ENCODE data around the gene AKR1A1.
"Not testable (repeated sequence)": the region's sequence is repeated elsewhere in the genome, so short reads cannot be mapped to it uniquely, and the experiment has no call there.

Gene AKR1A1

GRCh38 chr1:45518910-45519309 lies 31.7 kb upstream of the AKR1A1 start:
- Histone ChIP-seq H3K4me2 (peak overlapping the region; percentile 44), H3K4me3 (IDR thresholded peaks at IDR 0.05; ENCODE audit: insufficient read depth, low read depth, low read length) (no peak overlapping the region), H2AFZ (ENCODE audit: low read depth) (no peak overlapping the region), H3K27me3 (ENCODE audit: insufficient read depth, low read depth) (no peaks in the 10 kb centered on the region), H3K27ac (no peak overlapping the region; the same call in 1 of the 2 replicates), H3K9ac (no peak overlapping the region), H4K20me1 (ENCODE audit: insufficient read depth) (0 out of 2 replicates have a peak, but pooled peaks cover 18% of the 10 kb centered on the region), H3K79me2 (ENCODE audit: insufficient read depth, low read depth) (peaks cover 69% of the 10 kb centered on the region), H3K4me1 (ENCODE audit: low read depth, poor library complexity, severe bottlenecking) (peaks cover 37% of the 10 kb centered on the region), H3K36me3 (ENCODE audit: insufficient read depth) (peaks cover 15% of the 10 kb centered on the region; the same call in 1 of the 2 replicates)
- TF ChIP-seq, protein P1, sequence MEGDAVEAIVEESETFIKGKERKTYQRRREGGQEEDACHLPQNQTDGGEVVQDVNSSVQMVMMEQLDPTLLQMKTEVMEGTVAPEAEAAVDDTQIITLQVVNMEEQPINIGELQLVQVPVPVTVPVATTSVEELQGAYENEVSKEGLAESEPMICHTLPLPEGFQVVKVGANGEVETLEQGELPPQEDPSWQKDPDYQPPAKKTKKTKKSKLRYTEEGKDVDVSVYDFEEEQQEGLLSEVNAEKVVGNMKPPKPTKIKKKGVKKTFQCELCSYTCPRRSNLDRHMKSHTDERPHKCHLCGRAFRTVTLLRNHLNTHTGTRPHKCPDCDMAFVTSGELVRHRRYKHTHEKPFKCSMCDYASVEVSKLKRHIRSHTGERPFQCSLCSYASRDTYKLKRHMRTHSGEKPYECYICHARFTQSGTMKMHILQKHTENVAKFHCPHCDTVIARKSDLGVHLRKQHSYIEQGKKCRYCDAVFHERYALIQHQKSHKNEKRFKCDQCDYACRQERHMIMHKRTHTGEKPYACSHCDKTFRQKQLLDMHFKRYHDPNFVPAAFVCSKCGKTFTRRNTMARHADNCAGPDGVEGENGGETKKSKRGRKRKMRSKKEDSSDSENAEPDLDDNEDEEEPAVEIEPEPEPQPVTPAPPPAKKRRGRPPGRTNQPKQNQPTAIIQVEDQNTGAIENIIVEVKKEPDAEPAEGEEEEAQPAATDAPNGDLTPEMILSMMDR (conservative IDR thresholded peaks at IDR 0.05; ENCODE audit: low read depth, low read length) = no peak

DNA sequence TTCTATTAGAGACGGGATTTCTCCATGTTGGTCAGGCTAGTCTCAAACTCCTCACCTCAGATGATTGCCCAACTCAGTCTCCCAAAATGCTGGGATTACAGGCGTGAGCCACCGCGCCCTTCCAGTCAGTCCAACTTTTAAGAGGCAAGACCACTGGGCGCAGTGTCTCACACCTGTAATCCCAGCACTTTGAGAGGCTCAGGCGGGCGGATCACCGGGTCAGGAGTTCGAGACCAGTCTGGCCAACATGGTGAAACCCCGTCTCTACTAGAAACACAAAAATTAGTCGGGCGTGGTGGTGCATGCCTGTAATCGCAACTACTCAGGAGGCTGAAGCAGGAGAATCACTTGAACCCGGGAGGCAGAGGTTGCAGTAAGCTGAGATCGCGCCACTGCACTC lies 30.9 kb upstream of the AKR1A1 start:
- not testable (repeated sequence) for H3K27ac ChIP-seq; H2AFZ ChIP-seq (ENCODE audit: low read depth); H3K4me3 ChIP-seq (IDR thresholded peaks at IDR 0.05; ENCODE audit: insufficient read depth, low read depth, low read length); H3K9ac ChIP-seq; H3K27me3 ChIP-seq (ENCODE audit: insufficient read depth, low read depth)
- peaks cover 64% of the 10 kb centered on the region for H3K79me2 ChIP-seq (ENCODE audit: insufficient read depth, low read depth)
- peak overlapping the region; percentile 44 for H3K4me2 ChIP-seq
- H3K4me1 ChIP-seq (ENCODE audit: low read depth, poor library complexity, severe bottlenecking) = peaks cover 39% of the 10 kb centered on the region
- H4K20me1 ChIP-seq (ENCODE audit: insufficient read depth) = 0 out of 2 replicates have a peak, but pooled peaks cover 18% of the 10 kb centered on the region
- H3K36me3 ChIP-seq (ENCODE audit: insufficient read depth) = peaks cover 11% of the 10 kb centered on the region; the same call in 1 of the 2 replicates

DNA sequence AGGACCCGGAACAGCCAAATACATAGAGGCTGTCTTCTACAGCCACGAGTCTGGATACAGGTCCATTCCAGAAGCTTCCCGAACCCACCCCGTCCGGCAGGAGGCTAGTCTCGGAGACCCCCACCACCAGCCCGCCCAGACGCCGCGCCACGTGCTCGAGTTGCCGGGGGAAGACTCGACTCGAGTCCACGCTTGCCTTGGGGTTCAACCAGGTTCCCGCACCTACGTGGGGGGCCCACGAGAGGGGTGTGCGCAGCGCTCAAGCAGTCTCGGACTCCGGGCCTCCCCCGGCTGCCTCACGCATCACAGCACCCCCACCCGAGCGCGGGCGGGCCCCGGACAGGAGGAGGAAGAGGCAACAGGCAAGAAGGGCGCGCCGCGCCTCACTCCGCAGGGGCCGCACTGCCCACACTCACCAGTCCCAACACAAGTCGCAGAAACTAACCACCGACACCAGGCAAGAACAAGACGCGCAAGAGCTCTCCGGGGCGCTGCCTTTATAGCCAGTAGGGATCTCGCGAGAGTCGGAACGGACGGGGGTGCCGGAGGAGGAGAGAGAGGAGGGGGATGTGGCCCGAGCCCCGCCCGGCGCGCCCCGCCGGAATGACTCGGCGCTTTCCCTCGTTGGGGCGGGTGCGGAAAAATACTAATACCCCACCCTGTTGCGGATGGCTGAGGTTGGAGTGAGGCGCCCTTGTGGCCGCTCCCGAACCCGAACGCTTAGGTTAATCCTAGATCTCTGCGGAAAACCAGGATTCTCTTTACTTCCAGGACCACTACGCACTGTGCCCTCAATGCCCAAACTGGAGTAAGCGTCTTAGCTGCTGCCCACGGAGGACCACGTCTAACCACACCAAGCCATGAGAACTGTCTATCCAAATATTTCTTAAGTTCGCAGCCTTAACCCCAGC lies 29.0 kb upstream of the AKR1A1 start, which contains the start of gene PRDX1:
Gene PRDX1 (minus strand): TSS at position 472 of the 911 bp plus-strand sequence. CDS start 2,841 bp downstream, outside the sequence.
- Histone ChIP-seq H3K79me2 (ENCODE audit: insufficient read depth, low read depth) (peaks cover 53% of the 10 kb centered on the region), H3K27ac (peak within 1 kb of the TSS; percentile 86), H4K20me1 (ENCODE audit: insufficient read depth) (0 out of 2 replicates have a peak, but pooled peaks cover 12% of the 10 kb centered on the region), H3K4me2 (peak within 1 kb of the TSS; percentile 81), H2AFZ (ENCODE audit: low read depth) (peak within 1 kb of the TSS; percentile 91), H3K4me3 (IDR thresholded peaks at IDR 0.05; ENCODE audit: insufficient read depth, low read depth, low read length) (peak within 1 kb of the TSS; percentile 75), H3K9ac (peak within 1 kb of the TSS; percentile 90), H3K4me1 (ENCODE audit: low read depth, poor library complexity, severe bottlenecking) (peaks cover 34% of the 10 kb centered on the region), H3K36me3 (ENCODE audit: insufficient read depth) (no peaks in the 10 kb centered on the region; the same call in 1 of the 2 replicates), H3K27me3 (ENCODE audit: insufficient read depth, low read depth) (no peaks in the 10 kb centered on the region)
- TF ChIP-seq, protein P1 (conservative IDR thresholded peaks at IDR 0.05; ENCODE audit: low read depth, low read length) = no peak; the same call in 1 of the 2 replicates

DNA sequence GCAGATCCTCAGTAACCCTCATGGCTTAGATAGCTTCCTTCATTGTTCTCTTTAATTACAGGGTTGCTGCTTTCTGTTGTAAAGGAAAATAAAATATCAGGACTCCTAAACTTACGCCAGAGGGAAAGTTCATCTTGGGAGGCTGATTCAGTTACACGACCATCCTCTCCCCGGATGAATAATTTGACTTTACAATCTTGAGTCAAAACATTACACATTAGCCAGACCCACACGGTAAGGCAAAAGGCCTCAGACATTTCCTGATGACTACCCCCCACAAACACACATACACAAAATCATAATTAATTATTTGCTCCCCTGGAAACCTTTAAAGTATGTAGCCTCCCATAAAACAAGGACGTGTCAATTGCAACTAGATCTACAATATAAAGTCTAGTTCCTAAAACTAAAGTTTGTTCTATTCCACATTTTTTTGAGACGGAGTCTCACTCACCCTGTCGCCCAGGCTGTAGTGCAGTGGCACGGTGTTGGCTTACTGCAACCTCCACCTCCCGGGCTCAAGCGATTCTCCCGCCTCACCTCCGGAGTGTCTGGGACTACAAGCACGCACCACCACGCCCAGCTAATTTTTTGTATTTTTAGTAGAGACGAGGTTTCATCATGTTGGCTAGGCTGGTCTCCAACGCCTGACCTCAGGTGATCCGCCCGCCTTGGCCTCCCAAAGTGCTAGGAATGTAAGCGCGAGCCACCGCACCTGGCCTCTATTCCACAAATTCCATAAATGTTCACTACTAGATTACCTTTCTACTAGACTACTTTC lies 28.1 kb upstream of the AKR1A1 start:
- peaks cover 34% of the 10 kb centered on the region for H3K4me1 ChIP-seq (ENCODE audit: low read depth, poor library complexity, severe bottlenecking)
- H3K36me3 ChIP-seq (ENCODE audit: insufficient read depth) = no peaks in the 10 kb centered on the region
- 0 out of 2 replicates have a peak, but pooled peaks cover 12% of the 10 kb centered on the region for H4K20me1 ChIP-seq (ENCODE audit: insufficient read depth)
- H3K9ac ChIP-seq = peak overlapping the region; percentile 90
- no peaks in the 10 kb centered on the region for H3K27me3 ChIP-seq (ENCODE audit: insufficient read depth, low read depth)
- H3K79me2 ChIP-seq (ENCODE audit: insufficient read depth, low read depth) = peaks cover 45% of the 10 kb centered on the region
- TF ChIP-seq, protein P1 (conservative IDR thresholded peaks at IDR 0.05; ENCODE audit: low read depth, low read length) = no peak
- H3K27ac ChIP-seq = peak overlapping the region; percentile 86
- peak overlapping the region; percentile 62 for H3K4me2 ChIP-seq
- no peak overlapping the region for H3K4me3 ChIP-seq (IDR thresholded peaks at IDR 0.05; ENCODE audit: insufficient read depth, low read depth, low read length)
- peak overlapping the region; percentile 91 for H2AFZ ChIP-seq (ENCODE audit: low read depth)

- not testable (repeated sequence) for H3K4me2 ChIP-seq; H3K9ac ChIP-seq; H2AFZ ChIP-seq (ENCODE audit: low read depth); H3K27me3 ChIP-seq (ENCODE audit: insufficient read depth, low read depth); H3K36me3 ChIP-seq (ENCODE audit: insufficient read depth); H3K27ac ChIP-seq; H3K4me3 ChIP-seq (IDR thresholded peaks at IDR 0.05; ENCODE audit: insufficient read depth, low read depth, low read length)
- 0 out of 2 replicates have a peak, but pooled peaks cover 12% of the 10 kb centered on the region for H4K20me1 ChIP-seq (ENCODE audit: insufficient read depth)
- H3K79me2 ChIP-seq (ENCODE audit: insufficient read depth, low read depth) = peaks cover 36% of the 10 kb centered on the region
- peaks cover 27% of the 10 kb centered on the region for H3K4me1 ChIP-seq (ENCODE audit: low read depth, poor library complexity, severe bottlenecking)
Measured at GRCh38 chr1:45523516-45523915, 27.1 kb upstream of the AKR1A1 start.

- H3K4me1 ChIP-seq (ENCODE audit: low read depth, poor library complexity, severe bottlenecking) = peaks cover 22% of the 10 kb centered on the region
- not testable (repeated sequence) for H3K27me3 ChIP-seq (ENCODE audit: insufficient read depth, low read depth); H3K9ac ChIP-seq; H4K20me1 ChIP-seq (ENCODE audit: insufficient read depth); H3K4me2 ChIP-seq; H2AFZ ChIP-seq (ENCODE audit: low read depth); H3K4me3 ChIP-seq (IDR thresholded peaks at IDR 0.05; ENCODE audit: insufficient read depth, low read depth, low read length); H3K27ac ChIP-seq; H3K36me3 ChIP-seq (ENCODE audit: insufficient read depth)
- peaks cover 31% of the 10 kb centered on the region for H3K79me2 ChIP-seq (ENCODE audit: insufficient read depth, low read depth)
Measured at GRCh38 chr1:45523975-45524374, 26.7 kb upstream of the AKR1A1 start.
